Measurements from ENCODE around the gene HPSE. TPM values are rescaled to one million over a fixed set of nuclear protein-coding genes. Genes with fewer than 3 reads are reported as not detected.

The HPSE gene
- total RNA-seq = 0.83 and 1.1 TPM in 2 replicates

DNA sequence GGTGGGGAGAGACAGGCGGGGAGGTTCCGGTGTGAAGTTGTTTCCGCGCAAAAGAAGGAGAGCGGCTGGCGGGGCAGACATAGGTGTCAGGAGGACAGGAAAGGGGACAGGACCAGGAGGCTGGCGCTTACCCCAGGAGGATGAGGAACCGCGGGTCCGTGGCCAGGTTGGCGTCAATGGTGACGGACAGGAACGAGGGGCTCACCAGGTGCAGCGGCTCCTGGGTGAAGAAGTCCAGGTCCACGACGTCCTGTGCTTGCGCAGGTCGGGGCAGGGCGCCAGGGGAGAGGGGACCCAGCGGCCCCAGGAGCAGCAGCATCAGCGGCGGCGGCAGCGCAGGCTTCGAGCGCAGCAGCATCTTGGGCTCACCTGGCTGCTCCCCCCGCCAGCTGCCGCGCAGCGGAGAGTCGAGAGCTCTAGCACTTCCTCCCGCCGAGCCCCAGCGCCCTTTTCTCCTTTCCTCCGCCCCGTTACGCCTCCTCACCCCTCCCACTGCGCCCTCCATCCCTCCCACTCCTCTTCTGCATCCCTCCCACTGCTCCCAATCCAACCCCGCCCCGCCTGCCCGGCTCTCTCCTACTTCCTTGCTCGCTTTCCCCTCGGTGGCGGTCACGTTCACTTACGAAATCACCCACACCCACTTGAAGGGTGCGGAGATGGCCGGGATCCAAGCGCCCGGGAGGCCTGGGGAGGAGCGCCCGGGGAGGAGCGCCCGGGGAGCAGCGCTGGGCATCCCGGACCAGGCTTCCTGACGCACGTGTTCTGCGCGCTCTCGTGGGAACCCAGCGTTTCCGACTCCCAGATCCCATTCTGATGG, at the start of gene HPSE:
Gene HPSE, minus strand, starts transcription at position 424 of the 817 bp plus-strand sequence. Its CDS starts 66 bp downstream, at position 358.

GRCh38 chr4:83284193-83285054, 50.2 kb downstream of the HPSE start, which contains the start of gene COQ2:
Gene COQ2 (minus strand): TSS chr4:83284798. CDS start chr4:83284764, 34 bp downstream.

Other genes starting within 250 kb of the HPSE start
- gene PLAC8, start 220.1 kb downstream of the HPSE start, total RNA-seq = under 0.01 and 0.28 TPM in 2 replicates
- gene COQ2, start 50.0 kb downstream of the HPSE start, total RNA-seq = 13.7 and 18.3 TPM in 2 replicates
- 14.6 and 19.3 TPM in 2 replicates for gene HELQ, start 121.0 kb upstream of the HPSE start, total RNA-seq
- 26.5 and 28.3 TPM in 2 replicates for gene MRPS18C, start 121.2 kb upstream of the HPSE start, total RNA-seq
- 15.9 and 18.4 TPM in 2 replicates for gene ABRAXAS1, start 150.3 kb upstream of the HPSE start, total RNA-seq
- gene GPAT3, start 201.3 kb upstream of the HPSE start, total RNA-seq = 5.1 and 7.7 TPM in 2 replicates

Measured in smooth muscle cell of bladder (primary cell).